AG09309 (cell line): Measurements from ENCODE around the gene CEBPB.
"Not testable (repeated sequence)": the region's sequence is repeated elsewhere in the genome, so short reads cannot be mapped to it uniquely, and the experiment has no call there.

Experiments
- DNase-seq: peaks from one replicate; pipeline ENCODE4 v3.0.0-alpha.2; 2010; ENCODE audit warnings: low read depth
- H3K4me3 ChIP-seq: 2 replicates; pipeline ENCODE4 v1.5.1; 2011; ENCODE audit warnings: mild to moderate bottlenecking, low read depth, low read length, moderate library complexity; ENCODE audit not compliant: control insufficient read depth
- CTCF ChIP-seq: IDR thresholded peaks from 2 replicates; pipeline ENCODE4 v1.5.1; 2011; ENCODE audit warnings: mild to moderate bottlenecking, low read depth, low read length, inconsistent platforms; ENCODE audit not compliant: insufficient read depth, control insufficient read depth; ENCODE audit errors: missing control alignments

Gene CEBPB

GRCh38 chr20:50198716-50199115, 8.1 kb downstream of the CEBPB start:
- no peak overlapping the region for H3K4me3 ChIP-seq
- DNase-seq: no peak
- no peak for TF ChIP-seq CTCF

- no peak for TF ChIP-seq CTCF
- no peak overlapping the region for H3K4me3 ChIP-seq
- no peak for DNase-seq
Measured at GRCh38 chr20:50199703-50200102, 9.1 kb downstream of the CEBPB start.

- TF ChIP-seq CTCF: no peak
- no peak for DNase-seq
- H3K4me3 ChIP-seq: no peak overlapping the region
Measured at GRCh38 chr20:50200482-50201104, 10.0 kb downstream of the CEBPB start.

- not testable (repeated sequence) for DNase-seq, H3K4me3 ChIP-seq
Measured at GRCh38 chr20:50201710-50202109, 11.1 kb downstream of the CEBPB start.

GRCh38 chr20:50202677-50203076, 12.0 kb downstream of the CEBPB start:
- no peak overlapping the region for H3K4me3 ChIP-seq
- no peak for DNase-seq
- TF ChIP-seq CTCF: no peak

DNA sequence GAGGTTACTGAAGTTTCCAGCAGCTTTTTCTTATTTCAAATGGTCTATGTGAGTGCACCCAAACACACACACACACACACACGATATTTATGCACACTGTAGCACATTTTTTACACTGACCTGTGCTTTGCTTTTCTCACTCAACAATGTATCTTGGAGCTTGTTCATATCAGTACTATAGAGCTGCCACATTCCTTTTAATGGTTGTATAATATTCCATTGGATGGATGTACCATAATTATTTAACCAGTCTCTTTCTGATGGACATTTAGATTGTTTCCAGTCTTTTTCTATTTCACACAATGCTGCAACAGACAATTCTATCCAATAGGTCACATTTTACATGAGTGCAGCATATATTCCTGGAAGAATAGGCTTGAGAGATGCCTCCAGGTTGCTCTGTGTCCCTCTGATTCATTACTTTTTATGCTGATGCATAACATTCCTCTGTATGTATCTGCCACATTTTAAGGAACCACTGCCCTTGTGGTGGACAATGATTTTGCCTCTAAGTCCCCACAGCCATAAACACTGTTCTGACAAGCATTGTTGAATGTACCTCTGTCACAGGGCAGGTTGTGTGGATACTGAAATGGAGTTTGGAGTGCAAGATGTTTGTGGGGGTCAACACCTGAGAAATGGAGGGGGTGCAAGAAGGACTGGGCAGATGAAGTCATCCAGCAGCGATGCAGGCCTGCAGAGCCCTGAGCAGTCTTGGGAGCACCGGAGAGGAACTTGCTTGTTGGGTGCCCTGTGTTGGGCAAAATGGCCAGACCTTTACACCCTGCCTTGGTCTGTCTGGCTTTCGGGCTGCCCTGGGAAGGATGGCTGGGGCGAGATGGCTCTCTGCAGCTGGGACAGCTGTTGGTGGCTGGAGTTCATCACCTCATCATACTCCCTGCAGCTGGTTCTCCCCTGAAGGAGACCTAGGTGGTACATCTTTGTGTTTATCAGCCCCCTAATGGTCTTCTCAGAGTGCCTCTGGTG, 13.6 kb downstream of the CEBPB start:
- no peak for TF ChIP-seq CTCF
- H3K4me3 ChIP-seq: no peak overlapping the region
- no peak for DNase-seq

DNA sequence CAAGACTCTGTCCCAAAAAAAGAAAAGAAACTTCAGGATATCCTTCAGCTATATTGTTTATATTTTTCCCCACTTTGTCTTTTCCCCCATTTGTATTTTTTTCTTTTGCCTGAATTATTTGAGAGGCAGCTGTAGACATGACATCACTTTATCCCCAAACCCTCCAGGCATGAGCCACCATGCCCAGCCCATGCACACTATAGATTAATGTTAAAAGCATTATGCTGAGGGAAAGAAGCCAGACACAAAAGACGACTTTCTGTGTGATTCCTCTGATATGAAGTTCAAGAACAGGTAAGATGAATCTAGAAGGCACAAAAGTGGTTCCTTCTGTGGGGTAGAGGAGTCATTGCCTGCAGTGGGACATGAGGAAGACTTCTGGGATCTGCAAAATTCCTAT, 16.4 kb downstream of the CEBPB start:
- no peak overlapping the region for H3K4me3 ChIP-seq
- no peak for DNase-seq
- TF ChIP-seq CTCF: no peak
